ENCODE data around the gene MBD2. TPM values are rescaled to one million over a fixed set of nuclear protein-coding genes. Genes with fewer than 3 reads are reported as not detected.

MBD2 gene
- total and polyA plus RNA-seq, 2 of the 8 experiments (the other 6 are each of a cell fraction or from before 2014, with no cell fraction given), result 36.2 to 52.7 TPM

DNA sequence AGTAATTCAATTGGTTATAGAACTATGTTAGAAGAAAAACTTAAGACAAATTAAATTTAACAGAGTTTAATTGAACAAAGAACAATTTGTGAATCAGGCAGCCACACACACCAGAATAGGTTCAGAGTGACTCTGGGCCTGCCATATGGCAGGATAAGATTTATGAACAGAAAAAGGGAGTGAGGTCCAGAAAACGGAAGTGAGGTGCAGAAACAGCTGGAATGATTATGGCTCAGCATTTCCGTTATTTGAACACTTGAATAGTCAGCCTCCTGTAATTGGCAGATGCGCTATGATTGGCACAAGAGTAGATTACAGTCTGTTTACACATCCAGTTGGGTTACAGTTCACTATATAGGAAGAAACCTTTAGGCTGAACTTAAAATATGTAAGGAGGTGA, 99.0 kb downstream of the MBD2 start:
- no peaks in the 10 kb centered on the region for H3K79me1 ChIP-seq (ENCODE audit: low read depth, low read length)
- no peak overlapping the region for H3K9ac ChIP-seq (replicated peaks in 1 of 4; ENCODE audit: extremely low read depth in 1 of 4, low read depth in 3 of 4, low read length in 3 of 4)
- no peaks in the 10 kb centered on the region for H3K36me3 ChIP-seq (ENCODE audit: control insufficient read depth in 2 of 4, insufficient read depth in 4 of 4, low read length in 3 of 4)
- H2BK20ac ChIP-seq (ENCODE audit: low read length), result no peak overlapping the region
- no peak overlapping the region for H3K27ac ChIP-seq (ENCODE audit: low read depth, low read length)
- POLR2A ChIA-PET (ENCODE audit: partially characterized antibody), result interaction anchor here (0.6 kb wide), 1 partner anchor 1669 kb away, joined by 3 read pairs; no protein-coding TSS in a partner anchor
- no peak overlapping the region for H3K4me2 ChIP-seq (ENCODE audit: insufficient read depth in 1 of 2, low read depth in 2 of 2, low read length in 2 of 2)
- H3K4me1 ChIP-seq (replicated peaks in 1 of 4; ENCODE audit: control insufficient read depth in 3 of 4, insufficient read depth in 4 of 4, low read length in 3 of 4), result peaks cover 0 to 11% (median 2%) of the 10 kb centered on the region in 4 experiments; a peak in 4 of 7 replicates
- no peak overlapping the region for H2BK120ac ChIP-seq (replicated peaks; ENCODE audit: low read depth, low read length)
- no peak overlapping the region for H2BK5ac ChIP-seq (ENCODE audit: low read depth, low read length)
- no peak overlapping the region for H3K23ac ChIP-seq (ENCODE audit: insufficient read length)
- no peak overlapping the region for H3K4me3 ChIP-seq (ENCODE audit: extremely low read depth in 1 of 4, insufficient read depth in 2 of 4, low read depth in 3 of 4, low read length in 4 of 4)
- H3K18ac ChIP-seq (ENCODE audit: extremely low read depth, low read length), result no peak overlapping the region
- FAIRE-seq (no peak), DNase-seq (ENCODE audit: low read depth in 1 of 2, low spot score in 2 of 2) (no peak)
- CTCF ChIA-PET (ENCODE audit: partially characterized antibody), result interaction anchor here (0.6 to 2.1 kb wide), 8 partner anchors 48 to 916 kb away, joined by 3 to 8 read pairs (median 4); no protein-coding TSS in a partner anchor
- no peaks in the 10 kb centered on the region for H3K9me3 ChIP-seq (ENCODE audit: insufficient read depth in 2 of 2, low read depth in 1 of 2, low read length in 1 of 2)
- no peak overlapping the region for H3K14ac ChIP-seq (ENCODE audit: insufficient read length)
- no peak overlapping the region for H4K5ac ChIP-seq (ENCODE audit: insufficient read length, low read depth, low read length)
- no peak overlapping the region for H2AFZ ChIP-seq (ENCODE audit: low read length)
- H2BK12ac ChIP-seq (ENCODE audit: low read depth, low read length), result no peak overlapping the region
- no peaks in the 10 kb centered on the region for H3K27me3 ChIP-seq (replicated peaks in 1 of 4; ENCODE audit: control insufficient read depth in 3 of 4, extremely low read depth in 1 of 4, insufficient read depth in 3 of 4, low read length in 3 of 4)
- no peak overlapping the region for H2BK15ac ChIP-seq (ENCODE audit: low read length)
- H4K20me1 ChIP-seq (replicated peaks in 1 of 2; ENCODE audit: control insufficient read depth in 1 of 2, insufficient read depth in 2 of 2, low read length in 2 of 2), result no peaks in the 10 kb centered on the region
- no peak overlapping the region for H4K8ac ChIP-seq (ENCODE audit: extremely low read depth, insufficient read depth, low read length)
- H3K56ac ChIP-seq (replicated peaks; ENCODE audit: insufficient read length, low read depth, low read length), result no peak overlapping the region
- H3K79me2 ChIP-seq (ENCODE audit: control insufficient read depth in 1 of 2, insufficient read depth in 2 of 2, low read length in 2 of 2), result no peaks in the 10 kb centered on the region
- no peak overlapping the region for H4K91ac ChIP-seq (replicated peaks; ENCODE audit: insufficient read length, low read length)
- no peak overlapping the region for H2AK5ac ChIP-seq (ENCODE audit: low read depth, low read length)
- 89% methylated on average over 3 of the region's 3 CpGs; no CpG with 5 or more reads in 1 of the 2 experiments for WGBS, 2 experiments (ENCODE audit: extremely low coverage in 1 of 2, insufficient coverage in 1 of 2, insufficient read length in 1 of 2, insufficient replicate concordance in 2 of 2, low coverage in 1 of 2, low lambda C conversion rate in 2 of 2, missing lambda C conversion rate in 1 of 2)
- H3K4ac ChIP-seq (replicated peaks; ENCODE audit: insufficient read length, low read depth, low read length), result no peak overlapping the region
- H3K23me2 ChIP-seq (ENCODE audit: low read depth, low read length), result peaks cover 2% of the 10 kb centered on the region; the same call in 1 of the 2 replicates
- TF ChIP-seq CTBP2 (IDR thresholded peaks at IDR 0.05; ENCODE audit: borderline replicate concordance, insufficient read depth, insufficient read length, low read length) (no peak), TAF7 (optimal IDR thresholded peaks at IDR 0.05; ENCODE audit: borderline replicate concordance, low read depth, low read length) (no peak), POU5F1 (IDR thresholded peaks at IDR 0.05; ENCODE audit: low read depth, low read length) (no peak), JUN (IDR thresholded peaks at IDR 0.05; ENCODE audit: low read depth, low read length) (no peak)

All from H1 (cell line).